ENCODE results near the gene MIX23. TPM values are rescaled to one million over a fixed set of nuclear protein-coding genes. Genes with fewer than 3 reads are reported as not detected.

The MIX23 gene
- 24.8 TPM for total RNA-seq
- long read RNA-seq, transcript CCDC58-201 (5 exons, 720 nt), result major isoform, 7 of 11 reads
- long read RNA-seq, partial matches to known transcripts, result 2 of 11 reads
- long read RNA-seq, other reads (novel, unspliced or antisense), result 1 of 11 reads

DNA sequence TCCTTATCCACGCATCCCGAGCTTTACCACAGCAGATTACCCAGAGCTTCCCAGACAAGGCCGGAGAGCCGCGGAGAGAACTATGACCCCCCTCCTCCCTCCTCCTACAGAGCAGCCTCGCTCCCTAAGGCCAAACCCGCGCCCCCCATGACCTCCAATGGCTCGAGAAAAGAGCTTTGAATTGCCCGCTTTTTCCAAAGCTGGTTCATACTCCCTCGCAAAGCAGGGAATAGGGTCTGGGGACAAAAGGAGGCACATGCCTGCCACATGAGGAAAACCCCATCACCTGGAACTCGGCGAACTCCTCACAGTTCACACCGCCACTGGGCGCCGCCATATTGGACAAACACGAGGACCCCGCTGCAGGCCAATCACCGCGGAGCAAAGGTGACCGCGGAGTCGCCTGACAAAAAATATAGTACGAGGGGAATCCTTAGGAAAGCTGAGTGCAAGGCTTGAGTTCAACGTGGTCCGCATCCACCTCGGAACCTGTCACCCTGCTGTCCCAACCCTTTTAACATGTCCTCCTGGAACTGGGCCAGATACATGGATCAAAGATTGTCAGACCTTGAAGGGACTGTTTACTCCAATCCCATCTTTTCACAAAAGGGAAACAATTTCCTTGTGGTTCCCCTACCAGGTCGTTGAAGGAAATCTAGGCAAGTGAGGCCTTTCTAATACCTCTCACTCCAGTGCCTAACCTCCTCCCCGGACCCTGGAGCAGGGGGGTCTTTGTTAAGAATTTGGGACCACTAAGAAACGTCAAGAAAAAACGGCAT, at the start of gene MIX23:
Gene MIX23, minus strand, starts transcription at position 344 of the 779 bp plus-strand sequence. Its CDS starts 7 bp downstream, at position 337.
- intact Hi-C loops (cut with DNase I), result loop anchor here (2.0 kb wide), 1 partner anchor 34 kb away; the partner anchor contains the start of gene WDR5B
- DNase-seq (ENCODE audit: low spot score), result peak; percentile 95

DNA sequence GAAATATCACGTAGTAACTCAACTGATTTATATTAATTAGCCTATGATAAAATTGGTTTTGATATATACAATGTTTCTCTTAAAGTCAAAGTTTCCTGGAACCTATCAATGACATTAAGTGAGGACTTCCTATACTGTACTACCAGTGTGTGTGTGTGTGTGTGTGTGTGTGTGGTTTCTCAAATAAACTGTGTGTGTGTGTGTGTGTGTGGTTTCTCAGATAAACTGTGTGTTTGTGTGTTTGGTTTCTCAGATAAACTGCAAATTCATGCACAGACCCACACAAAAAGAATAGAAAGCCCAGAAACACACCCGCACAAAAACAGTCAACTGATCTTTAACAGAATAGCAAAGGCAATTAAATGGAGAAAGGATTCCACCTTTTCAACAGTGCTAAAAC, 47.3 kb upstream of the MIX23 start:
- DNase-seq (ENCODE audit: low spot score), result no peak
- intact Hi-C loops (cut with DNase I), result no loop called here

DNA sequence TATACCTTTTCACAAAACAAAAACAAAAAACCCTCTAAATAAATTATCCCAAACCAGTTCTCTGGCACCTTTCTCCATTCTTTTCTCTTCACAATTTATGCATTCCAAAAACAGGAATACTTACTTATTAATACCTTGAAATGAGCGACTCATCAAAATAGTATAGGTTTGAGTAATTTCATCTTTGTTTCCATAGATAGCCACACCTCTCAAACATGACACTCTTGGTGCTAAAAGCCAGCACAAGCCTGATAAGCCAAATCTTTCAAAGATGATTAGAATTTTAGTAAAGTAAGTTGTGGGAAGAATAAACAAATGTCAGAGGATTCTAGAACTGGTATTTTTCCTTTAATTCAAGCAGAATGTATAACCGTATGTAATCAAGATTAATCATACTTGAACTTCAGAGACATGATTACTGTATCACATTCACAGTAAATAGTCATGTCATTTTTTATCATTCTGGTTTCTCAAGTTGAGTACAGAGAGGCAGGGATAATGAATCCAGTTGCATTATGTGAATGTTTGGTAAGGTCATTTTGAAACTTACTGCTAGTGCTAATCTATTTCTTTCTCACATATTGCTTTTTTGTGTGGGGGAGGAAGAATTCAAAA, 44.9 kb upstream of the MIX23 start:
- no peak for DNase-seq (ENCODE audit: low spot score)
- intact Hi-C loops (cut with DNase I), result no loop called here

DNA sequence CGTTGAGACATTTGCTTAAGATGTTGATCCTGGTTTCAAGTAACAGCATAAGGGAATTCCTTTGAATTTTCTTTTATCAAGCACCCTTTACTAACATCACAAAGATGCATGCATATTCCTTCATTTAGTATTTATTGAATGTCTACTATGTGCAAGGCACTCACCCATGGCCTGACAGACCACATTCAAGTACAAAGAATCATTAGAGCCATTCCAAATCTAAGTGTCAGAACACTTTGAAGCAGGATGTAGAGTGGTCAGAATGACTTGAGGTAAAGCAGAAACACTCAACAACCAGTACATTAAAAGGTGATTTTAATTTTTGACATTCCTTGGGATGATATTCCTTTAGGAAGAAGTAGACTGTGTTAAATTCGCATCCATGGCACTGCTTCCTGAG, 38.8 kb upstream of the MIX23 start:
- intact Hi-C loops (cut with DNase I), result no loop called here
- no peak for DNase-seq (ENCODE audit: low spot score)

DNA sequence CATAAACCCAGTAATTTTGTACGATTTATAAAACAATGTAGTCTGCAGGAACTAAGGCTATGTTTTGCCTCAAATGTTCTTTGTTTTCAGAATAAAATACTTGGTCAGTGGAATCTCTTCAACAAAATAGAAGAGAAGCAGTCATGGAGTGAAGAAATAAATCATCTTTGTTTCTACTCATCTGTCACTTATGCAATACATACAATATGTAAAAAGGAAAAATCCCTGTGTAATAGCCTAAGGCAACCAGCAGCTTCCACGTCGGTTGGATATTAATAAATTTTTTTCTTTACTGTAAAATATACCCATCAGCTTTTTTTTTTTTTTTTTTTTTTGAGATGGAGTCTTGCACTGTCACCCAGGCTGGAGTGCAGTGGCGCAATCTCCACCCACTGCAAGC, 38.1 kb upstream of the MIX23 start:
- no peak for DNase-seq (ENCODE audit: low spot score)
- intact Hi-C loops (cut with DNase I), result no loop called here

DNA sequence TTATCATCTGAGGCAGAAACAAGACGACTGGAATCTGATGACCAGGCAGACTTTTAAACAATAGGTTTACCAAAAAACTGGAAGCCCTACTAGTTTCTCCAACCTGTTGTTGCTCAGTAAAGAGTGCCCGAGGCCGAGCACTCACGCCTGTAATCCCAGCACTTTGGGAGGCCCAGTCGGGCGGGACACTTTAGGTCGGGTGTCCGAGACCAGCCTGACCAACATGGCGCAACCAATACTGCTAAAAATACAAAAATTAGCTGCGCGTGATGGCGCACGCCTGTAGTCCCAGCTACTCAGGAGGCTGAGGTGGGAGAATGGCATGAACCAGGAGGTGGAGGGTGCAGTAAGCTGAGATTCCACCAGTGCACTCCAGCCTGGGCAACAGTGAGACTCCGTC, 33.9 kb upstream of the MIX23 start:
- no peak for DNase-seq (ENCODE audit: low spot score)
- intact Hi-C loops (cut with DNase I), result loop anchor here (2.0 kb wide), 3 partner anchors 34 to 148 kb away; partner anchors contain the start of genes DTX3L, KPNA1, MIX23 and PARP9

DNA sequence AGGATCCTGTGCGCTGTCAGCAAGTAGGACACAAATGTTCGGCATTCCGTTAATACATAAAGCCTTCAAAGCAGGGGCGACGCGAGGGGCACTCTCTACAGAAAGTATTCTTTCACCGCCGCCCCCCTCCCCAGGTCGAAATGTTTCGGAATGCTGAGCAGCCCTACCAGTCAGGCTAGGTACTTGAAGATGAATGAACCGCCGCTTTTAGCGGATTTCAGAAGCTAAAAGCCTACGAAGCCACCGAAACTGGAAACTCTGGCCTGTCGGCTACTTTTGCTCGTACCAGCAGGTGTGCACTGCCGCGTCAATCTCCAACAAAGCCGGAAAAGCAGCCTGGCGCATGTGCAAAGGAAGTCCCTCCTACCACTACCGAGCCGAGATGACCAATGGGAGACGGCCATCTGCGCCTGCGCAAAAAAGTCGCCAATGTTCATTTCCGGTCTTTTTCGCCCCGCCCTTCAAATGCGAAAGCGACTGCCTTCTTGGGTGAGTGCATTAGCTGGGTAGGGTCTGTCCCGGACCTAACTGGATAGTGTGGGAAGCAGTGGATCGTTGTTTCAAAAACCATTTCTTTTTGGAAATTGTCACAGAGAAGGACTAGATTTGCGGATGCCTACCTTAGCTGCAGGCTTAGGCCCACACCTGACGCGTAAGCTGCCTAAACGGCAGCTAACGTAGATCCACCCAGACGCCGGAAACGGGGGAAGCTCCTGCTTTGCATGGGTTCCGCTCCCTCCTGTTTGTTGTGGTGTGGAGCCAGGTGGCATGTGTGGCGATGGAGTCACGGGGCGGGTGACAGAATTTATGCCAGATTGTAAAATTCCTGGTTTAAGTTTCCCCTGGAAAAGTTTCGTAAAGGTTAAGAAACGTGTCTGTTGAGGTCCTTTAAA, 33.0 kb upstream of the MIX23 start, which contains the start of gene WDR5B:
Gene WDR5B, minus strand, starts transcription at position 301 of the 893 bp plus-strand sequence. CDS start 534 bp downstream, outside the sequence.
- intact Hi-C loops (cut with DNase I), result loop anchor here (2.0 kb wide), 3 partner anchors 33 to 149 kb away; partner anchors contain the start of genes DTX3L, KPNA1, MIX23 and PARP9
- peak; percentile 99 for DNase-seq (ENCODE audit: low spot score)

DNA sequence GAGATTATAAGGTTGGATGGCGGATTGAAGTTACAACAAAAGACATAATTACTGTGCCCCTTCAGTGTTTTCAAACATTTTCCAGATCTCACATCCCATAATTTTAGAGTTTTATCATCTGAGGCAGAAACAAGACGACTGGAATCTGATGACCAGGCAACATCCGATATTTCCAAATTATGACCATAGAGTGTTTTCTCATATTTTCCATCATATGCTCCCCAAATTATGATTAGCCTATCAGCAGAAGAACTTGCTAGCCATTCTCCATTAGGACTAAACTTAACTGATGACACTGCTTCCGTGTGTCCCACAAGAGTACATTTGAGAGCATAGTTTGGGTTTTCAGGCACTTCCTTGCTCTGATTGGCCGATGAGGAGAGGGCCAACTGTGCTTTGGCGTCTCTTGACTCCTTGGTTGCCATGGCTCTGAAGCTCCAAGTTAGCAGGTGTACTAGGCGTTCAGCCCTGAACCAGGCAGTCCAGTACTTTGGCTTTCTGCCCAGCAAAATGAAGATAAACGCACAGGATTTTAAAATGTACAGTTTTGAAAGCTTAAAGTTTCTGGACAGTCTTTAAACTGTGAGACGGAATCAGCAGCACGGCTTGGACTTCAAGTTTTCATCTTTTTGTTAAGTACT, 32.2 kb upstream of the MIX23 start:
- intact Hi-C loops (cut with DNase I), result no loop called here
- no peak for DNase-seq (ENCODE audit: low spot score)

DNA sequence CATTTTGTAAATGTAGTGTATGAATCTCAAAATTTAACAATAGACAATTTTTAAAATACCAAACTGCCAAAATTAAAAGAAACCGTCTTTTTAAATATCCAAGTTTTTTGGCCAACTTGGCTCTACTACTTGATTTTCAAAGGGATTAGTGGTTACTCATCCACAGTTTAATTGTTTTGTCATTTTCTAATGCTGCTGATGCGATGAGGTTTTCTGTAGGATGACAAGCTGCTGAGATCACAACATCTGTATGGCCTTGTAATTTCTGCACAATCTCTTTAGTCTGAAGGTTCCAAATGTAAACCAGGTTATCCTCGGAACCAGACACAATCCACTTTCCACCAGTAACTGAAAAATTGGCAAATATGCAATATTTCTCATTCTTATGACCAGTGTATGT, 31.4 kb upstream of the MIX23 start:
- intact Hi-C loops (cut with DNase I), result no loop called here
- DNase-seq (ENCODE audit: low spot score), result no peak

DNA sequence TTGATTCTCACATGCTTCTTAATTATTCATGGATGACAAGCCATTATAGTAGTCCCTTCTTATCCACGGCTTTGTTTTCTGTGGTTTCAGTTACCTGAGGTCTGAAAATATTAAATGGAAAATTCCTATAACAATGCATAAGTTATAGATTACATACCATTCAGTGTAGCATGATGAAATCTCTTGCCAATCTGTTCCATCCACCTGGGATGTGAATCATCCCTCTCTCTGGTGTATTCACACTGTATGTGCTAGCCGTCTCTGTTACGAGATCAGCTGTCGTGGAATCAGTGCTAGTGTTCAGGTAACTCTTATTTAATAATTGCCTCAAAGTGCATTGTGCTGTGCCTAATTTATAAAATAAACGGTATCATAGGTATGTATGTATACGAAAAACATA, 27.6 kb upstream of the MIX23 start:
- intact Hi-C loops (cut with DNase I), result no loop called here

DNA sequence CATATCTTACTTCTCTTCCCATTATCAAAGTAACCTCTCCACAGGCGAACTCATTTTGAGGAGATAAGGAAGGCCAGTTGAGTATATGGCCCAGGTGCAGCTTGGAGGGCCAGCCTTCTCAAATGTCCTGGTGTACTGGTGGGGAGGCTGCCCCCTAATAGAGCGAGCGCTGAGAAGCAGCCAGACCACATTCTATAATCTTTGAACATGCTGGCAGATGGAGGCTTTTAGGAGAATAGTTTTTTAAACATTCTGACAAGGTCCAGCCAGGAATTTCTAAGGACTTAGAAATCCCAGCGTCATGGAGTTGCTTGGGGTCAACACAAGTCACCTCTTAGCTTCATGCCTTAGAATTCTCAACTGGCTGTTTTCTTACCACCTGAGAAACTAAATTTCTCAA, 27.1 kb upstream of the MIX23 start:
- intact Hi-C loops (cut with DNase I), result no loop called here
- no peak for DNase-seq (ENCODE audit: low spot score)

More for the DNA sequence above, 27.6 kb upstream of the MIX23 start:
- no peak for DNase-seq (ENCODE audit: low spot score)

DNA sequence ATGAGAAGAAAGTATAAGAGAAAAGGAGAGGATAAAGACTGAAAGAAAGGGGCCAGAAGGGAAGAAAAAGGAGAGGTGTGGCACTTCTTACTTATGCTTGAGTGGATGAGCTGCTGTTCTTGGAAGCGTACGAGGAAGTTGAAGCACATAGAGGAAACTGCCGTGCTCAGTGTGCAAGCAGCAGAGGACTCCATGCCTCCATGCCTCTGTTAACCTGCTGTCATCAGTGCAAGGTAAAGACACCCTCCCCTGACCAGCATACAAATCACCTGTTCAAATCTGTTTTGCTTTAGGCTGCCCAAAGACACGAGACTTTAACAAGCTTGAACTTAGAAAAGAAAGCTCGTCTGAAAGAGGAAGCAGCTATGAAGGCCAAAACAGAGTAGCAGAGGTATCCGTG, 26.4 kb upstream of the MIX23 start:
- intact Hi-C loops (cut with DNase I), result no loop called here

DNA sequence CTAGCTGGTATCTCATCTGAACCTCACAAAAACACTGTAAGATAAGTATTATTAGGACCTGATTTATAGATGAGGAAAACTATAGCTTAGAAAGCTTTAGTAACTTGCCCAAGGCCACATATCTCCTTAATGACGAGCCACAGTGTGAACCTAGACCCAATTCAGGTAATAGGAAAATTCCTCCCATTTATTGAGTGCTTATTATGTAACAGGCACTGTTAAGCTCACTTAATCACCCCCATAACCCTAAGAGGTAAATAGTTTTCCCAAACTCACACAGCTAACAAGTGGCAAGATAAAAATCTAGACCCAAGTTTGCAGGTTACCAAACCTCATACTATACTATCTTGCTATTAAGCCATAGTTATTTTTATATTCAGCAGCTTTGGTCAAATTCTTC, 24.9 kb upstream of the MIX23 start:
- DNase-seq (ENCODE audit: low spot score), result no peak
- intact Hi-C loops (cut with DNase I), result no loop called here

More for the DNA sequence above, 26.4 kb upstream of the MIX23 start:
- no peak for DNase-seq (ENCODE audit: low spot score)

DNA sequence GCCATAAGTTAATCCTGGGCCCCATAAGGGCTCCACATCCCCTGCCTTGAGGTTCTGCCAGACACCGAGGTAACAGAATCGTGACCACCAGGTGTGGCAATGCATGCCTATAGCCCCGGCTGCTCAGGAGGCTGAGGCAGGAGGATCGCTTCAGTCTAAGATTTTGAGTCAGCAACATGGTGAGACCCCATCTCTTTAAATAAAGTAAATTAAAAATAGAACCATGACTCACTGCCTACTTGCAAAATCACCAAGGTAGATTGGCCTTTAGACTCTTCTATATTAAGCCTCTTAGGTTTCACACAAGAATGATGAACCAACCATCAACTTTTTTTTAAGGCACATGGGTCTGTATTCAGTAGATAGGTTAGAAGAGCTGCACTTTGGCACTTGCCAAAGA, 23.2 kb upstream of the MIX23 start:
- intact Hi-C loops (cut with DNase I), result no loop called here
- no peak for DNase-seq (ENCODE audit: low spot score)

DNA sequence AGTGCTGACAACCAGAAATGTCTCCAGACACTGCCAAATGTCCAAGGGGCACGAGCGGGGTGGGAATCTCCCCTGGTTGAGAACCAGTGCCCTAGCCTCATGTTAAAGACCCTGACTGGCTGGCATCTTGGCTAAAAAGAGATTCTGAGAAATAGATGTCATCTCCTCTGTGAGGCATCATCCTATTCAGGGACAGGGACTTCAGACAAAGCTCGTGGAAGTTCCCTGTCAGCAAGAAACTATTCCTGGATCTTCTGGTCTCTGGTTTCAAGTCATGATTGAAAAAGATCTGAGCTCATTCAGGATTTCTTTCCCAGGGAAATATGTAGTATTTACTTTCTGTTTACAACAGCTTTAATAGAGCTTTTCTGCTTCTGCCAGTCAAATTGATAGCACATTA, 22.0 kb upstream of the MIX23 start:
- intact Hi-C loops (cut with DNase I), result no loop called here
- no peak for DNase-seq (ENCODE audit: low spot score)

DNA sequence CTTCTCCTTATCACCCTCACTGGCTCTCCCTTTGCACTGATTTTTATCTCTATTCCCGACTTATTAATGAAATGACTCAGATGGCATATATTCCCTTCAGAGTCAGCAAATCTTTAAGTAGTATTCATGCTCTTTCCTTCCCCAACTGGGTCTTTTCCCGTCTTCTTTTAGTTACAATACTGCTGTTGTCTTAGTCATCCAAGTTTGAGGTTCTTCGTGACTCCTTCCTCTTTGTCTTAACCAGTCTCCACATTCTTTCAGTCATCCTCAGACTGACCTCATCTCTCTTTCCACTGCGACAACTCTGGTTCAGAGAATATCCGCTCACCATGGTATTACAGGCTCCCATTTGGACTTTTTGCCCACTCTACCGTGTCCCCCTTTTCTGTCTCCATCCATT, 20.5 kb upstream of the MIX23 start:
- intact Hi-C loops (cut with DNase I), result no loop called here
- no peak for DNase-seq (ENCODE audit: low spot score)

DNA sequence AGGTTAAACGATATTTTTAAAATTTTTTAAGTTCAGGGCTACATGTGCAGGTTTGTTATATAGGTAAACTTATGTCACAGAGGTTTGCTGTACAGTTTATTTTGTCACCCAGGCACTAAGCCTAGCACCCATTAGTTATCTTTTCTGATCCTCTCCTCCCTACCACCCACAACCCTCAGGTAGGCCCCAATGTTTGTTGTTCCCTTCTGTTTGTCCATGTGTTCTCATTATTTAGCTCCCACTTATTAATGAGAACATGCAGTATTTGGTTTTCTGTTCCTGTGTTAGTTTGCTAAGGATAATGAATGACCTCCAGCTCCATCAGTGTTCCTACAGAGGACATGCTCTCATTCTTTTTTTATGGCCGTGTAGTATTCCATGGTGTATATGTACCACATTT, 15.9 kb upstream of the MIX23 start:
- intact Hi-C loops (cut with DNase I), result no loop called here

DNA sequence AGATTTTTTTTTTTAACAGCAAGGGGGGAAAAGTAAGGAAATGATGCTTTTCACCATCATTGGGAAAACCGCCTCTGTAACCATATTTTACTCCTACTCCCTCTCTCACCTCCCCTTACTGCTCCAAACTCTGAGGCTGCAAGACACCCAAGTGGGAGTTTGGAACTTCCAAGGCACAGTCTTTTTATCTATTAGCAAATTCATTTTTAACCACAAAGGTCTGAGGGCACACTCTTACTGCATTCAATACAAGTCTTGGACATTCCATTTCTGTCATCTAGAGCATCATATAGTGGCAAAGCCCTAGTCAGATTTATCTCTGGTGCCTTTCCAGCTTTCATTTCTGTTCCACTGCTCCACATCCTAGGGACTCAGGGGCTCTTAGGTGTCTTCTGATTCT, 14.2 kb upstream of the MIX23 start:
- DNase-seq (ENCODE audit: low spot score), result no peak
- intact Hi-C loops (cut with DNase I), result no loop called here

More for the DNA sequence above, 15.9 kb upstream of the MIX23 start:
- DNase-seq (ENCODE audit: low spot score), result no peak

DNA sequence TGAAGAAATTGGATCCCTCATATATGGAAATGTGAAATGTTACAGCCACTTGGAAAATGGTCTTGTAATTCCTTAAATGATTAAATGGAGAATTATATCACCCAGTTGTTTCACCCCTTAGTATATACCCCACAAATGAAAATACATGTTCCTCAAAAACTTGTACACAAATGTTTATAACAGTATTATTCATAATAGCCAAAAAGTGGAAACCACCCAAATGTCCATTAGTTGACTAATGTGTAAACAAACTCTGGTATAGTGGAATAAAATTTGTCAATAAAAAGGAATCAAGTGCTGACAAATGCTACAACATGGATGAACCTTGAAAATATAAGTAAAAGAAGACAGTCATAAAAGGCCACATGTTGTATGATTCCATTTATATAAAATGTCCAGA, 13.5 kb upstream of the MIX23 start:
- intact Hi-C loops (cut with DNase I), result no loop called here
- DNase-seq (ENCODE audit: low spot score), result no peak
